ENCODE measurements around the gene GPR152.

GPR152 gene

DNA sequence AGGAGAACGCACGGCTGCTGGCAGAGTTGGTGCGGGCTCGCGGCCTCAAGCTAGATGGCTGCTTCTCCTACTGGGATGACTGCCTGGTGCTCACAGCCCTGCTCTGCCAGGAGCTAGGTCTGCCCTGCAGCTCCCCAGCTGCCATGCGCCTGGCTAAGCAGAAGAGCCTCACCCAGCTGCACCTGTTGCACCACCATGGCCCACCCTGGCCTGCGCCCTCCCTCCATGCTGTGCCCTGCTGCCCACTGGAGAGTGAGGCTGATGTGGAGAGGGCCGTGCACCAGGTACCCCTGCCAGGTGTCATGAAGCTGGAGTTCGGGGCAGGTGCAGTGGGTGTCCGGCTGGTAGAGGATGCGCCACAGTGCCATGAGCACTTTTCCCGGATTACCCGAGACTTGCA lies 29.1 kb downstream of the GPR152 start:
- no peak overlapping the region for H3K4me3 ChIP-seq (replicated peaks; ENCODE audit: low read depth, low read length)
- TF ChIP-seq, protein P1, sequence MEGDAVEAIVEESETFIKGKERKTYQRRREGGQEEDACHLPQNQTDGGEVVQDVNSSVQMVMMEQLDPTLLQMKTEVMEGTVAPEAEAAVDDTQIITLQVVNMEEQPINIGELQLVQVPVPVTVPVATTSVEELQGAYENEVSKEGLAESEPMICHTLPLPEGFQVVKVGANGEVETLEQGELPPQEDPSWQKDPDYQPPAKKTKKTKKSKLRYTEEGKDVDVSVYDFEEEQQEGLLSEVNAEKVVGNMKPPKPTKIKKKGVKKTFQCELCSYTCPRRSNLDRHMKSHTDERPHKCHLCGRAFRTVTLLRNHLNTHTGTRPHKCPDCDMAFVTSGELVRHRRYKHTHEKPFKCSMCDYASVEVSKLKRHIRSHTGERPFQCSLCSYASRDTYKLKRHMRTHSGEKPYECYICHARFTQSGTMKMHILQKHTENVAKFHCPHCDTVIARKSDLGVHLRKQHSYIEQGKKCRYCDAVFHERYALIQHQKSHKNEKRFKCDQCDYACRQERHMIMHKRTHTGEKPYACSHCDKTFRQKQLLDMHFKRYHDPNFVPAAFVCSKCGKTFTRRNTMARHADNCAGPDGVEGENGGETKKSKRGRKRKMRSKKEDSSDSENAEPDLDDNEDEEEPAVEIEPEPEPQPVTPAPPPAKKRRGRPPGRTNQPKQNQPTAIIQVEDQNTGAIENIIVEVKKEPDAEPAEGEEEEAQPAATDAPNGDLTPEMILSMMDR (IDR thresholded peaks at IDR 0.05; ENCODE audit: low read length, missing control alignments), result no peak
- no peak for DNase-seq (ENCODE audit: low read depth)

DNA sequence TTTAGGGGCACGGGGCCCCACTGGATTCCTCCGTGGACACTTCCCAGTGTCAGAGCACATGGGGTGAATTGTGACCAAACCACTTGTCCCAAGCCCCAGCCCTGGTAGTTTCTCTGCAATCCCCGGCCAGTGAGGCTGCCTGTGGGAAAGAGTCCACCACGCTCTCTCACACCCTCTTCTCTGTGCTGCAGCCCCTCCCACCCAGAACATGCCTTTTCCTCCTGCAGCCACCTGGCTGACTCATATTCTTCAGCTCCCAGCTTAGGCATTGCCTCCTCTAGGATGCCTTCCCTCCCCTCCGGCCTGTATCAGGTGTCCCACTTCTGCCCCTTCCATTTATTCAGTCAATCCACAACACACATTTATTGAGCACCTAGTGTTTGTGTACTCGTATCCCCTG lies 29.6 kb downstream of the GPR152 start:
- no peak for DNase-seq (ENCODE audit: low read depth)
- TF ChIP-seq, protein P1 (IDR thresholded peaks at IDR 0.05; ENCODE audit: low read length, missing control alignments), result no peak
- H3K4me3 ChIP-seq (replicated peaks; ENCODE audit: low read depth, low read length), result no peak overlapping the region

DNA sequence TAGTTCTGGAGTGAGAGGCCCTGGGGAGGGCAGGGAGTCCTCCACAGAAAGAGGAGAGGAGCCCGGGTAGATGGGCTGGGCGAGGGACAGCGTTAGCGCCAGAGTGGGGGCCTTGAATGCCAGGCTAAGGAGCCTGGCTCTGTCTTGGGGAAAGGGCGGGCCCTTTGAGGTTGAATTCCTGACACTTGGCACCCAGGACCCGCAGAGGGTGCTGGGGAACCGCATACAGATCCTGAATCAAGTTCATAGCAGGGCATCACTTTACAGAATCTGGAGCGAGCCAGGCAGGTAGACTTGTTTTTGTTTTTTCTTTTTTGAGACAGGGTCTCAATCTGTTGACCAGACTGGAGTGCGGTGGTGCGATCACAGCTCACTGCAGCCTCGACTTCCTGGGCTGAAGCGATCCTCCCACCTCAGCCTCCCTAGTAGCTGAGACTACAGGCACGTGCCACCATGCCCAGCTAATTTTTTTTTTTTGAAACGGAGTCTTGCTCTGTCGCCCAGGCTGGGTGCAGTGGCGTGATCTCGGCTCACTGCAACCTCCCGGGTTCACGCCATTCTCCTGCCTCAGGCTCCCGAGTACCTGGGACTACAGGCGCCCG lies 31.0 kb downstream of the GPR152 start:
- TF ChIP-seq, protein P1 (IDR thresholded peaks at IDR 0.05; ENCODE audit: low read length, missing control alignments), result no peak

DNA sequence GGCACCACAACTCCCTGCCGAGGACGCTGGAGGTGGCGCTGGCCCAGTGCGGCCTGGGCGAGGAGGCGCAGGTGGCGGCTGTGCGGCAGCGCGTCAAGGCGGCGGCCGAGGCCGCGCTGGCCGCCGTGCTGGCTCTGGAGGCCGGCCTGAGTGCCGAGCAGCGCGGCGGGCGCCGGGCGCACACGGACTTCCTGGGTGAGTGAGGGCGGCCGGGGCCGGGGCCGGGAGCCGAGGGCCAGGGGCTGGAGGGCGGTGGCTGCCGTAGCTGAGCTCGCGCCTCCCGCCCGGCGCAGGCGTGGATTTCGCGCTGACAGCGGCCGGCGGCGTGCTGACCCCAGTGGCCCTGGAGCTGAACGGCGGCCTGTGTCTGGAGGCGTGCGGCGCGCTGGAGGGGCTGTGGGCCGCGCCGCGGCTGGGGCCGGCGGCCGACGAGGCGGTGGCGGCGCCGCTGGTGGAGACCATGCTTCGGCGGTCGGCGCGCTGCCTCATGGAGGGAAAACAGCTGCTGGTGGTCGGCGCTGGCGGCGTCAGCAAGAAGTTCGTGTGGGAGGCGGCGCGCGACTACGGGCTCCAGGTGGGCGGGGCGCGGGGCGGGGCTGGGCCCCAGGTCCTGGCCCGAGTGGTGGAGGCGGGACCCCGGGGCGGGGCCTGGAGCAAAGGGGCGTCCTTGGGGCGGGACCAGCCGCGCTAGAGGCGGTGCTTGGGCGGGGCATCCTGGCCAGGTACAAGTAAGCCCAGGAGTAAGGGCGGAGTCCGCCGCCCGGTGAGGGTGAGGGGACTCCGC lies 31.7 kb downstream of the GPR152 start:
- TF ChIP-seq, protein P1 (IDR thresholded peaks at IDR 0.05; ENCODE audit: low read length, missing control alignments), result no peak
- H3K4me3 ChIP-seq (replicated peaks; ENCODE audit: low read depth, low read length), result peak overlapping the region; percentile 37
- DNase-seq (ENCODE audit: low read depth), result peak; percentile 89

More for the DNA sequence above, 31.0 kb downstream of the GPR152 start:
- no peak for DNase-seq (ENCODE audit: low read depth)
- H3K4me3 ChIP-seq (replicated peaks; ENCODE audit: low read depth, low read length), result no peak overlapping the region

DNA sequence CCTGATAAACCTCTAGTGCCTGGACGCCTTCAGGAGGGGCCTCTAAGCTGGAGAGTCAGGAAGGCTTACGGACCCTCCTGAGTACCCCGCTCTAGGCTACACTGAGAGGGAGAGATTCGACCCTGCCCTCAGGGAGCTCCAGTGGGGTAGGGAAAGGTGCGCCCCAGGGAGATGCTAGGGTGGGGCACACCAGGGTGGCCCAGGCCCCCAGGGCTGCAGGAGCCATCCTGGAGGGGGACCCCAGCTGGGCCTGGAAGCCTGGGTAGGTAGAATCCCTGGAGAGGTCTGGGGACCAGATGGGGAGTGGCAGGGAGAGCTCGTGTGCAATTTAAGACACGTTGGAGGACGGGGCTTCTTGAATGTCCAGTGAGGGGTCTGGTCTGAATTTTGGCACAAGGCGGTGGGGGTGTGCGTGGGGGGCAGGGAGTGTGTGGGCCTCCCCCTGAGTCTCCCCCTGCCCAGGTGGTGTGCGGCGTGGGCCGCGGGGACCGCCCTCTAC lies 32.3 kb downstream of the GPR152 start:
- no peak for DNase-seq (ENCODE audit: low read depth)
- H3K4me3 ChIP-seq (replicated peaks; ENCODE audit: low read depth, low read length), result peak overlapping the region; percentile 37
- TF ChIP-seq, protein P1 (IDR thresholded peaks at IDR 0.05; ENCODE audit: low read length, missing control alignments), result no peak

DNA sequence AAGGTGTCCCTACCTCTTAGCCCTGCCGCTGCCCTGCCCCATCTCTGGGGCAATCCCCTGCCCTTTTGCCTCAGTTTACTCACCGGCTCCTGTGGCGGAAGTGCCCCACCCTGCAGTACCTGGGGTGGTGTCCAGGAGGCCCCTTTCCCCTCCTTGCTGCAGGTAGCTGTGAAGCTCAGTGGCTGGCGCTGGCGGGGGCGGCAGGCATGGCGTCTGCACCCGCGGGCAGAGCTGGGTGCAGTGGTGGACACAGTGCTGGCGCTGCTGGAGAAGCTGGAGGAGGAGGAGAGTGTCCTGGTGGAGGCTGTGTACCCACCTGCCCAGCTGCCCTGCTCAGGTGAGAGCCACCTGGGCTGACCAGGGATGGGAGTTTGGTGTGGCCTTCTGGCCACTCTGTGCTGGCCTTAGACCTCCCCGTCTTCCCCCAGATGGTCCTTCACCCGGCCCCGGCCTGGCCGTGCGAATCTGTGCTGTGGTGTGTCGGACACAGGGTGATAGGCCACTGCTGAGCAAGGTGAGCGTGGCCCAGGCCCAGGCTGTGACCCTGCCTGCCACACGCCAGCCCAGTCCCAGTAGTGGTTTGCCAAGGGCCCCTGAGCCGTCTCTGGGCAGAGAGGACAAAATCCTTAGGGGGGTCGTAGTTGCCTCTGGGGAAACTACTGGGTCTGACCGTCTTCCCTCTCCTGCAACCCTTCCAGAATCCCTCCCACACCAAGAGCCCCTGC lies 33.0 kb downstream of the GPR152 start:
- TF ChIP-seq, protein P1 (IDR thresholded peaks at IDR 0.05; ENCODE audit: low read length, missing control alignments), result no peak

More for the DNA sequence above, 33.0 kb downstream of the GPR152 start:
- no peak overlapping the region for H3K4me3 ChIP-seq (replicated peaks; ENCODE audit: low read depth, low read length)
- no peak for DNase-seq (ENCODE audit: low read depth)

All from fibroblast of pulmonary artery (primary cell).